Psoas muscle (tissue), 8 donors: ENCODE results near the gene UCK2. TPM values are rescaled to one million over a fixed set of nuclear protein-coding genes. Genes with fewer than 3 reads are reported as not detected.
"Not testable (repeated sequence)": the region's sequence is repeated elsewhere in the genome, so short reads cannot be mapped to it uniquely, and the experiment has no call there.

Experiments
- ATAC-seq, 4 donors: fragments of 200-7000 bp; cut with Tn5 transposase; one replicate each; pipeline ENCODE4 v1.9.1; 2020; ENCODE audit warnings: moderate library complexity in 3 of 4, mild to moderate bottlenecking in 2 of 4
- DNase-seq, 2 donors: peaks; one replicate each; pipeline ENCODE4 v3.0.0-alpha.2; 2020
- H3K27ac ChIP-seq: fragments of 200-600 bp; one replicate; pipeline ENCODE4 v1.8.0; 2022
- H3K27me3 ChIP-seq, 3 donors: fragments of 200-600 bp in 1 of 3; one replicate each; pipeline versions ENCODE4 v1.6.1 to v1.8.0; 2013 to 2022; ENCODE audit warnings: low read length in 2 of 3, mild to moderate bottlenecking in 2 of 3, moderate library complexity in 1 of 3; ENCODE audit not compliant: insufficient read depth in 3 of 3
- H3K36me3 ChIP-seq, 2 donors: fragments of 200-600 bp in 1 of 2; one replicate each; pipeline versions ENCODE4 v1.6.1 to v1.8.0; 2013 to 2022; ENCODE audit warnings: low read depth in 1 of 2, mild to moderate bottlenecking in 1 of 2, moderate library complexity in 1 of 2; ENCODE audit not compliant: insufficient read depth in 1 of 2
- H3K4me1 ChIP-seq: fragments of 200-600 bp; one replicate; pipeline ENCODE4 v1.8.0; 2022
- H3K4me3 ChIP-seq: fragments of 200-600 bp; one replicate; pipeline ENCODE4 v1.8.0; 2022; ENCODE audit warnings: mild to moderate bottlenecking
- H3K9me3 ChIP-seq: fragments of 200-600 bp; one replicate; pipeline ENCODE4 v1.8.0; 2022
- WGBS, 3 donors: extraction: QIAGEN DNeasy Blood & Tissue Kit; methylation state at CpG; one replicate each; pipeline versions ENCODE4 v1.1.6 to v1.1.7; 2013; 5-methylcytosine and 5-hydroxymethylcytosine counted together
- intact Hi-C, 2 donors: fragments of 100-400 bp; cut with DNase I; formaldehyde crosslinking; loops; one replicate each; pipeline versions ENCODE4 v1.11.0 to v1.14.2; 2022
- long read RNA-seq, 2 donors: library from polyadenylated mRNA; unstranded; transcript quantifications; one replicate each; pipeline ENCODE4 v2.0.0, GENCODE V29; 2021
- polyA plus RNA-seq, 3 donors: library from polyadenylated mRNA; stranded (reverse); fragments of 200-250 nt; gene quantifications; one replicate each; pipeline ENCODE4 v1.2.3, GENCODE V29; 2013
- total RNA-seq, 4 donors: library from RNA; stranded (reverse); fragmentation: NEBNext Ultra II Directional in 2 of 4; extraction: Animal tissue kit (Norgen Biotek cat#: 25700) in 2 of 4; gene quantifications; one replicate each; pipeline versions ENCODE4 v1.2.1 to v1.2.4, GENCODE V29; 2021 to 2023
- TF ChIP-seq, protein P1 (sequence below): fragments of 200-600 bp; IDR thresholded peaks from one replicate; pipeline ENCODE4 v1.8.0; 2022; ENCODE audit warnings: antibody characterized with exemption
- donor health status: healthy with polysubstance abuse.
- donor health status: DM: no; HTN: no; CAD: no; lungs with moderate emphysema.
- donor health status: Bipolar disorder and iron deficiency.
- donor health status: healthy.
- donor health status: DM: yes; HTN: yes; CAD: no.
- donor health status: DM: no; HTN: no; CAD: no.
- donor health status: DM: no; HTN: no; CAD: no.
- donor health status: DM: yes; HTN: yes; CAD: no.

The UCK2 gene
- total RNA-seq (10 to 100 TPM; 17.2 to 94.6 (median 29.7) TPM), polyA plus RNA-seq (100 to 1,000 TPM in 1 of 3 donors, 10 to 100 TPM in 2; 14.6 to 273 (median 25.1) TPM)
- long read RNA-seq, donor 1, full-length matches to known transcripts, result 29 of 58 reads
- long read RNA-seq, donor 1, partial matches to known transcripts, result 10 of 58 reads
- long read RNA-seq, donor 1, other reads (novel, unspliced or antisense), result 19 of 58 reads
- long read RNA-seq, donor 2, transcript UCK2-201 (7 exons, 1,375 nt), result major isoform, 14 of 19 reads
- long read RNA-seq, donor 2, partial matches to known transcripts, result 0 of 19 reads
- long read RNA-seq, donor 2, other reads (novel, unspliced or antisense), result 5 of 19 reads

DNA sequence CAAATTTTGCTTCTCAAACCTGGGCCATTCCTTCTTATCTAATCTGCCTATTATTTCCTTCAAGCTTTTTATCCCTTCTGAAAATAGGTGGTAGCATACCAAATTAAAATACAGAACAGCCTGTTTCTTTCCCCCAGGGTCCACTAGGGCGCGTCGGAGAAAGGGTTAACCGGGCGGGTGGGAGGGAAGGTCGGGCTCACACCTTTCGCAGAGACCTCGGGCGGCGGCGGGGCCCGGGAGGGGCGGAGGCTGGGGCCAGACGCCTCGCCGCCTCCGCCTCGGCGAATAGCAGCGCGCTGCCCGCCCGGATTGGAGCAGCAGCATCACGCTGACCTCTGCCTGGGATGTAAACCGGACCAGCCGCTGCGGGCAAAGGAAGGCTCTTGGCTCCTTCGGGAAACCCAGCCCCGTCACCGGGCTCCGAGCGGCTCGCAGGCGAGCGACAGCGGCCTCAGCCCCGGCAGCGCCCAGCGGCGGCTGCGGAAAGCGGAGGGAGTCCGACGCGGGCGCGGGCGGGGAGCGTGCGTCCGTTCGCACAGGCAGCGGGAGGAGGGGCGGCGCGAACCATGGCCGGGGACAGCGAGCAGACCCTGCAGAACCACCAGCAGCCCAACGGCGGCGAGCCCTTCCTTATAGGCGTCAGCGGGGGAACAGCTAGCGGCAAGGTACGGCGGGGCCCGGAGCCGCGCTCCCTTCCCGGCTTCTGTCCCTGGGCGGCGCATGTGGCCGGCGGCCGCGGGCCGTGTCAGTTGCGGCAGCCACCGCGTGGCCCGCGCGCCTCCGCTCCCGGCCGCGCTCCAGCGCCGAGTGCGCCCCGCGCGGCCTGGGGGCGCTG is at the start of gene UCK2:
Gene UCK2, plus strand, starts transcription at position 347 of the 835 bp plus-strand sequence. Its CDS starts 220 bp downstream, at position 567.
- no peaks in the 10 kb centered on the region for H3K36me3 ChIP-seq
- intact Hi-C loops, result loop anchor here (2.0 to 5.0 kb wide), 6 partner anchors 35 to 195 kb away; partner anchors contain the start of genes ALDH9A1 (in 1 of the 2), MGST3 (in 1 of the 2) and TMCO1 (in 1 of the 2)

GRCh38 chr1:165778197-165778596 is 49.2 kb upstream of the UCK2 start:
- H3K4me3 ChIP-seq, intact Hi-C loops, H3K4me1 ChIP-seq, DNase-seq, H3K9me3 ChIP-seq, H3K27ac ChIP-seq, H3K27me3 ChIP-seq, ATAC-seq: not testable (repeated sequence)
- peaks cover 0 to 18% of the 10 kb centered on the region in 2 donors for H3K36me3 ChIP-seq
- WGBS, 3 donors, result 90% methylated on average over 2 of the region's 3 CpGs; no CpG with 5 or more reads in 2 of the 3 donors

More for the DNA sequence above, at the start of gene UCK2:
- Histone ChIP-seq H3K4me3 (peak within 1 kb of the TSS; percentile 93), H3K27ac (peak within 1 kb of the TSS; percentile 93), H3K4me1 (peaks cover 10% of the 10 kb centered on the region), H3K9me3 (no peaks in the 10 kb centered on the region), H3K27me3 (no peaks in the 10 kb centered on the region)
- peak; percentile 90 to 93 (median 92) for ATAC-seq
- TF ChIP-seq, protein P1, sequence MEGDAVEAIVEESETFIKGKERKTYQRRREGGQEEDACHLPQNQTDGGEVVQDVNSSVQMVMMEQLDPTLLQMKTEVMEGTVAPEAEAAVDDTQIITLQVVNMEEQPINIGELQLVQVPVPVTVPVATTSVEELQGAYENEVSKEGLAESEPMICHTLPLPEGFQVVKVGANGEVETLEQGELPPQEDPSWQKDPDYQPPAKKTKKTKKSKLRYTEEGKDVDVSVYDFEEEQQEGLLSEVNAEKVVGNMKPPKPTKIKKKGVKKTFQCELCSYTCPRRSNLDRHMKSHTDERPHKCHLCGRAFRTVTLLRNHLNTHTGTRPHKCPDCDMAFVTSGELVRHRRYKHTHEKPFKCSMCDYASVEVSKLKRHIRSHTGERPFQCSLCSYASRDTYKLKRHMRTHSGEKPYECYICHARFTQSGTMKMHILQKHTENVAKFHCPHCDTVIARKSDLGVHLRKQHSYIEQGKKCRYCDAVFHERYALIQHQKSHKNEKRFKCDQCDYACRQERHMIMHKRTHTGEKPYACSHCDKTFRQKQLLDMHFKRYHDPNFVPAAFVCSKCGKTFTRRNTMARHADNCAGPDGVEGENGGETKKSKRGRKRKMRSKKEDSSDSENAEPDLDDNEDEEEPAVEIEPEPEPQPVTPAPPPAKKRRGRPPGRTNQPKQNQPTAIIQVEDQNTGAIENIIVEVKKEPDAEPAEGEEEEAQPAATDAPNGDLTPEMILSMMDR, result peak; percentile 24
- peak; percentile 85 to 89 for DNase-seq
- 0% methylated on average over 46 to 94 of the region's 94 CpGs for WGBS, 3 donors

GRCh38 chr1:165783519-165783918 is 43.9 kb upstream of the UCK2 start:
- H3K27me3 ChIP-seq, ATAC-seq, H3K4me1 ChIP-seq, DNase-seq, H3K36me3 ChIP-seq, H3K9me3 ChIP-seq, H3K4me3 ChIP-seq, H3K27ac ChIP-seq, intact Hi-C loops: not testable (repeated sequence)
- 90 to 93% (median 92%) methylated on average over 10 to 11 of the region's 11 CpGs for WGBS, 3 donors

DNA sequence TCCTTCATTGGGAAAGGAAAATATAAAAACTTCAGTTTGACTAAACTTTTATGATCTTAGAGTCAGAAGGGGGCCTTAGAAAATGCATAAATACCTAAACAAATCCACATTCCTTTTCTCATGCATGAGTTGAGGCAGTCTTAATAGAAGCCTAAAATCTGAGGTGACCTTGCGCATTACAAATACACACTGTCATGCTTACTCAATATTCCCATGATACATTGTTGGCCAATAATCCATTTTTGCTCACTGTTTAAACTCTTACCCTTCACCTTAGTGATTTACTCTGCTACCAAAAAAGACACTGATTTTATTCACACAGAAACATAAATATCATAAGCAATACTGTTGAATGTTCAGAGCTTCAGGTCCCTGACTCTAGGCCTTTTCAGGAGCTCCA is 39.7 kb upstream of the UCK2 start:
- ATAC-seq, result no peak
- 97 to 100% (median 100%) methylated on average over 1 of the region's 1 CpG for WGBS, 3 donors
- Histone ChIP-seq H3K36me3 (no peaks in the 10 kb centered on the region), H3K27me3 (no peaks in the 10 kb centered on the region), H3K4me3 (no peak overlapping the region), H3K4me1 (no peaks in the 10 kb centered on the region), H3K27ac (no peak overlapping the region), H3K9me3 (no peaks in the 10 kb centered on the region)
- TF ChIP-seq, protein P1, result no peak
- intact Hi-C loops, result no loop called here
- DNase-seq, result no peak

DNA sequence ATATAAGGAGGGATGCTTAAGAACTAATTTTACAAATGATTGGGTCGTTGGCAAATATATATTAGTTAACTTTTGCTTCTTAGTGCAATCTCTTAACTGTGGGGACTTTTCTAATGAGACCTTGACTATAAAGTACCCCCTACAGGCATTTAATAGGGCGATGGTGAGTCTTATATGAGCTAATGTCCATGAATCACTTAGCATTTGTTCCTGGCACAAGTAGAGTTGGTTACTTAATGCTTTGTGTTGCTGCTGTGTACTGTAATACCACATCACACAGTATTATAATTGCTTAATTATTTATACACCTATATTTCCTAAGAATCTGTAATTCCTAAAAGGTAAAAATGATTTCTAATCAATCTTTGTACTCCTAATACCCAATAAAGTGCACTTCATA is 33.5 kb upstream of the UCK2 start:
- Histone ChIP-seq H3K36me3 (no peaks in the 10 kb centered on the region), H3K27me3 (no peaks in the 10 kb centered on the region), H3K27ac (no peak overlapping the region), H3K4me3 (no peak overlapping the region), H3K9me3 (peaks cover under 1% of the 10 kb centered on the region), H3K4me1 (no peaks in the 10 kb centered on the region)
- DNase-seq, result no peak
- intact Hi-C loops, result no loop called here
- 52 to 58% (median 54%) methylated on average over 2 of the region's 2 CpGs for WGBS, 3 donors
- no peak for ATAC-seq
- TF ChIP-seq, protein P1, result no peak
